GM19463 (cell line): ENCODE measurements around the gene ZDHHC8.

Experiments used
- ATAC-seq: cut with Tn5 transposase; IDR thresholded peaks from one replicate; pipeline ENCODE4 v1.9.1; 2021; ENCODE audit warnings: mild to moderate bottlenecking, moderate library complexity; ENCODE audit not compliant: unreplicated experiment

Gene ZDHHC8

GRCh38 chr22:20131597-20131858, at the start of gene ZDHHC8:
Gene ZDHHC8 (plus strand): TSS chr22:20131804. CDS start chr22:20131948, 144 bp downstream.
- ATAC-seq: peak; percentile 68

GRCh38 chr22:20083157-20083890, 48.3 kb upstream of the ZDHHC8 start:
- no peak for ATAC-seq

- no peak for ATAC-seq
Observed at GRCh38 chr22:20083891-20084546, 47.6 kb upstream of the ZDHHC8 start.

GRCh38 chr22:20084547-20085413, 46.8 kb upstream of the ZDHHC8 start:
- no peak for ATAC-seq

- no peak for ATAC-seq
Observed at GRCh38 chr22:20085651-20086050, 46.0 kb upstream of the ZDHHC8 start.

GRCh38 chr22:20086101-20086599, 45.5 kb upstream of the ZDHHC8 start:
- ATAC-seq: no peak

GRCh38 chr22:20086763-20087162, 44.8 kb upstream of the ZDHHC8 start:
- no peak for ATAC-seq

- no peak for ATAC-seq
Observed at GRCh38 chr22:20087319-20088262, 44.0 kb upstream of the ZDHHC8 start.

- no peak for ATAC-seq
Observed at GRCh38 chr22:20088263-20088648, 43.3 kb upstream of the ZDHHC8 start.

GRCh38 chr22:20089226-20089976, 42.2 kb upstream of the ZDHHC8 start:
- ATAC-seq: no peak

- ATAC-seq: no peak
Observed at GRCh38 chr22:20089977-20090729, 41.5 kb upstream of the ZDHHC8 start.

GRCh38 chr22:20090730-20091240, 40.8 kb upstream of the ZDHHC8 start:
- no peak for ATAC-seq

GRCh38 chr22:20091690-20092476, 39.7 kb upstream of the ZDHHC8 start:
- no peak for ATAC-seq

GRCh38 chr22:20092477-20092854, 39.1 kb upstream of the ZDHHC8 start:
- ATAC-seq: no peak

GRCh38 chr22:20093418-20094196, 38.0 kb upstream of the ZDHHC8 start:
- no peak for ATAC-seq

- no peak for ATAC-seq
Observed at GRCh38 chr22:20094197-20094807, 37.3 kb upstream of the ZDHHC8 start.

- no peak for ATAC-seq
Observed at GRCh38 chr22:20095521-20095920, 36.1 kb upstream of the ZDHHC8 start.
